HFF-Myc (cell line): ENCODE results near the gene ARID4B.

Experiments used
- DNase-seq: peaks from one replicate; pipeline ENCODE4 v3.0.0-alpha.2; 2011; ENCODE audit warnings: low read depth; ENCODE audit errors: extremely low read depth
- H3K4me3 ChIP-seq: replicated peaks from 2 replicates; pipeline ENCODE4 v1.5.1; 2011; ENCODE audit warnings: low read depth, mild to moderate bottlenecking, control low read depth, low read length
- TF ChIP-seq, protein P1 (sequence below): IDR thresholded peaks from 2 replicates; pipeline ENCODE4 v1.5.1; 2012; ENCODE audit warnings: mild to moderate bottlenecking, low read depth, low read length, control low read depth; ENCODE audit errors: missing control alignments

Gene ARID4B

DNA sequence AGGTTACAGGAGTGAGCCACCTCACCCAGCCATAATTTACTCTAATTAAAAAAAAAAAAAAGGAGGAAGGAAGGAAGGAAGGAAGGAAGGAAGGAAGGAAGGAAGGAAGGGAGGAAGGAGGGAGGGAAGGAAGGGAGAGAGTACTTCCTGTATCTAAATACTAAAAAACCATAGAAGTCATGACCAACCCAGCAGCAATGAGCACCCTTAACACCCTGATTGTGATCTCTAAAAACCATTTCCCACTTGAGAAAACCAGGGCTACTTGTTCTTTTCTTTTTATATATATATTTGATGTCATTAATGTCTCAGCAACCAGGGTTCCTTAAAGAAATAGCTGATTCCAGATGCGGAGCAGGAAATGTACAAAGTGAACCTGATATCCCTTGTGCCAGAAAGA lies 31.2 kb downstream of the ARID4B start:
- TF ChIP-seq, protein P1, sequence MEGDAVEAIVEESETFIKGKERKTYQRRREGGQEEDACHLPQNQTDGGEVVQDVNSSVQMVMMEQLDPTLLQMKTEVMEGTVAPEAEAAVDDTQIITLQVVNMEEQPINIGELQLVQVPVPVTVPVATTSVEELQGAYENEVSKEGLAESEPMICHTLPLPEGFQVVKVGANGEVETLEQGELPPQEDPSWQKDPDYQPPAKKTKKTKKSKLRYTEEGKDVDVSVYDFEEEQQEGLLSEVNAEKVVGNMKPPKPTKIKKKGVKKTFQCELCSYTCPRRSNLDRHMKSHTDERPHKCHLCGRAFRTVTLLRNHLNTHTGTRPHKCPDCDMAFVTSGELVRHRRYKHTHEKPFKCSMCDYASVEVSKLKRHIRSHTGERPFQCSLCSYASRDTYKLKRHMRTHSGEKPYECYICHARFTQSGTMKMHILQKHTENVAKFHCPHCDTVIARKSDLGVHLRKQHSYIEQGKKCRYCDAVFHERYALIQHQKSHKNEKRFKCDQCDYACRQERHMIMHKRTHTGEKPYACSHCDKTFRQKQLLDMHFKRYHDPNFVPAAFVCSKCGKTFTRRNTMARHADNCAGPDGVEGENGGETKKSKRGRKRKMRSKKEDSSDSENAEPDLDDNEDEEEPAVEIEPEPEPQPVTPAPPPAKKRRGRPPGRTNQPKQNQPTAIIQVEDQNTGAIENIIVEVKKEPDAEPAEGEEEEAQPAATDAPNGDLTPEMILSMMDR = no peak
- no peak for DNase-seq
- no peak overlapping the region for H3K4me3 ChIP-seq

DNA sequence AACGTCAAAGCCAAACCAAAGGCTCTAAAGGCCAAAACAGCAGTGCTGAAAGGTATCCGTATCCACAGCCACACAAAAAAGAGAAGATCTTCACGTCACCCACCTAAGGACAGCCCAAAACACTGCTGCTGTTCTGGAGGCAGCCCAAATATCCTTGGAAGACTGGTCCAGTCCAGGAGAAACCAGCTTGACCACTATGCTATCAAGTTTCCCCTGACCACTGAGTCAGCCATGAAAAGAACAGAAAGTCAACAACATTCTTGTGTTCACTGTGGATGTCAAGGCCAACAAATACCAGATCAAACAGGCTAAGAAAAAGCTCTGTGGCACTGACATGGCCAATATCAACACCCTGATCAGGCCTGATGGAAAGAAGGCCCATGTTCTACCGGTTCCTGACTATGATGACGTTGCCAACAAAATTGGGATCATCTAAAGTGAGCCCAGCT lies 32.1 kb downstream of the ARID4B start:
- TF ChIP-seq, protein P1 = no peak
- no peak for DNase-seq
- H3K4me3 ChIP-seq = no peak overlapping the region

DNA sequence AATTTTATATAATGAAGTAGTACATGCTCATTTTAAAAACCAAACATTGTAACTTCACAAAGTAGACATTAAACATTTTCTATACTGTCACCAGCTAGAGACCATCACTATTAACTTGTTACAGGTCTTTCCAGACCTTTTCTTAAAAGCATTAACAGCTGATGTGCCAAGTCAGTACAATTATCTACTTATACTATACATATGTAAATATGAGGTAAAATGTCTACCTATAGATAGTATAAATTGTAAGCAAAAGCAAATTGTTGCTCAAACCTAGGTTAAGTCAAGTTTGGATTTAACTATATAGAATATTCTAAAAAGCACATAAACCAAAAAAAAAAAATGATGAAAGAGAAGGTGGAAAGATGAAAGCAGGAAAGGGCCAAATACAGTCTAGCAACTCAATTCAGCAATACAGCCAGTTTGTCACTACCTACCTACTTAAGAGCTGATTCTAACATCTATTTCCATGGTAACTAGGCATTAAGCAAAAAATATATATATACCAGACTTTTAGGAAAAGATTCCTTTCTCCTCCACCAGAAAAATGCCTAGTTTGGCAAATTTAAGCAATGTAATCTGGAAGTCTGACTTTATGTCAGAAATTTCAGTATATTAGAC lies 34.5 kb downstream of the ARID4B start:
- H3K4me3 ChIP-seq = no peak overlapping the region
- no peak for DNase-seq
- TF ChIP-seq, protein P1 = no peak

DNA sequence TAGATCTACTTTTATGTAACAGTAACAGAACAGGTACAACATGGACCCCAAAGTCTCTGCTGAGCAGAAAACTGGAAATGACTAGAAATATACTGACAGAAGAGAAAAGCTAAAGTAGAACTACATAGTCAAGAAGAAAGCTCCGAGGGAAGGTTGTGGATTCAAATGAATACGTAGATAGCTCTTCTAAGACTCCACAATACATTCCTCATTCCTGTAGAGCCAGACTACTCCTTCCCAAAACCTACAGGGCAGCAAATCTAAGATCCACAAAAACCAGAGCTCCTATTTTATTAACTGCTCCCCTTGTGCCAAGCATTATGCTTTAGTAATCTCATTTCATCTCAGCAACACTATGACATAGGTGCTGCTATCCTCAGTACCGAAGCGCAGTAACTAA lies 35.2 kb downstream of the ARID4B start:
- TF ChIP-seq, protein P1 = no peak
- DNase-seq = no peak
- no peak overlapping the region for H3K4me3 ChIP-seq

DNA sequence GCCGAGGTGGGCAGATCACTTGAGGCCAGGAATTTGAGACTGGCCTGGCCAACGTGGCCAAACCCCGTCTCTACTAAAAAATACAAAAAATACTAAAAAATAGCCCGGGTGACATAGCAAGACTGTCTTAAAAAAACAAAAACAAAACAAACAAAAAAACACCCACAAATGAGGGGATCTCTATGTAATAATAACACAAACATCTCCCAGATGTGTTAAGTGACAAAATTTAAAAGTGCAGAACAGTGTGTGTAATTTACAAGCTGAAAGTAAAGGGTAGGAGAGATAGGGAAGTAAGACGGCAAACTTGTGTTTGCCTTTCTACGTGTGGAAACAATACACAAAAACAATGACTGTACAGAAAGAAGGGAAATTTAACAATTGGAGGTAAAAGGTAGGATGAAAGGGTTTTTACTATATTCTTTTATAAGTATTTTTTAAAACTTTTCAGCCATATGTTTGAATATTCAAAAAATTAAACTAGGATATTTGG lies 36.3 kb downstream of the ARID4B start:
- H3K4me3 ChIP-seq = no peak overlapping the region
- DNase-seq = no peak
- TF ChIP-seq, protein P1 = no peak

DNA sequence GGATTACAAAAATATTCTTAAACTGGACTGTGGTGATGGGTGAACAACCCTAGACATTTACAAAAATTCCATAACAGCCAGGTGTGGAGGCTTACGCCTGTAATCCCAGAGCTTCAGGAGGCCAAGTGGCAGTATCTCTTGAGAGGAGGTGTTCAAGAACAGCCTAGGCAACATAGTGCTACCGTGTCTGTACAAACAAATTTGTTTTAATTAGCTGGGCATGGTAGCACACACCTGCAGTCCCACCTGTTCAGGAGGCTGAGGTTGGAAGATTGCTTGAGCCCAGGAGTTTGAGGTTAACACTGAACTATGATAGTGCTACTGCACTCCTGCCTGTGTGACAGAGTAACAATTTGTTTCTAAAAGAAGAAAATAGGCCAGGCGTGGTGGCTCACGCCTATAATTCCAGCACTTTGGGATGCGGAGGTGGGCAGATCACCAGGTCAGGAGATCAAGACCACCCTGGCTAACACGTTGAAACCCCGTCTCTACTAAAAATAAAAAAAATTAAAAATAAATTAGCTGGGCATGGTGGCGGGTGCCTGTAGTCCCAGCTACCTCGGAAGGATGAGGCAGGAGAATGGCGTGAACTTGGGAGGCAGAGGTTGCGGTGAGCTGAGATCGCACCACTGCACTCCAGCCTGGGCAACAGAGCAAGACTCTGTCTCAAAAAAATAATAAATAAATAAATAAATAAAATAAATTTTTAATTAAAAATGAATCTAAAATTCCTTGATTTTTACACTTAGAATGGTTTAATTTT lies 37.1 kb downstream of the ARID4B start:
- no peak for DNase-seq
- TF ChIP-seq, protein P1 = no peak
- no peak overlapping the region for H3K4me3 ChIP-seq
